Progenitor cell of endocrine pancreas (in vitro differentiated cells): ENCODE results near the gene PIK3R4. TPM values are rescaled to one million over a fixed set of nuclear protein-coding genes. Genes with fewer than 3 reads are reported as not detected.

Experiments used
- DNase-seq: peaks from one replicate; pipeline ENCODE4 v3.0.0; 2021; ENCODE audit warnings: low spot score; ENCODE audit not compliant: unreplicated experiment
- H3K27ac Mint-ChIP-seq: 2 replicates; pipeline ENCODE4 v1.8.0; 2021; ENCODE audit warnings: mild to moderate bottlenecking, moderate library complexity, mixed read lengths
- H3K27me3 Mint-ChIP-seq: 2 replicates; pipeline ENCODE4 v1.8.0; 2021; ENCODE audit warnings: mixed read lengths
- H3K36me3 Mint-ChIP-seq: 2 replicates; pipeline ENCODE4 v1.8.0; 2022; ENCODE audit warnings: mixed read lengths; ENCODE audit not compliant: insufficient read depth
- H3K4me1 Mint-ChIP-seq: 2 replicates; pipeline ENCODE4 v1.8.0; 2021; ENCODE audit warnings: low read depth, mixed read lengths
- H3K4me3 Mint-ChIP-seq: 2 replicates; pipeline ENCODE4 v1.8.0; 2021; ENCODE audit warnings: low read depth, mild to moderate bottlenecking, moderate library complexity, mixed read lengths
- H3K9me3 Mint-ChIP-seq: 2 replicates; pipeline ENCODE4 v1.8.0; 2021; ENCODE audit warnings: low read depth, mixed read lengths
- total RNA-seq: library from RNA; stranded (reverse); gene quantifications from 2 replicates; pipeline ENCODE4 v1.2.1, GENCODE V29; 2021
- TF ChIP-seq, protein P1 (sequence below): fragments of 200-600 bp; sonication (generic); IDR thresholded peaks from one replicate; pipeline ENCODE4 v1.5.0; 2021; ENCODE audit warnings: antibody characterized with exemption, mild to moderate bottlenecking; ENCODE audit not compliant: unreplicated experiment

The PIK3R4 gene
- total RNA-seq, 1 donor from 2014 or later, result 32.2 TPM

DNA sequence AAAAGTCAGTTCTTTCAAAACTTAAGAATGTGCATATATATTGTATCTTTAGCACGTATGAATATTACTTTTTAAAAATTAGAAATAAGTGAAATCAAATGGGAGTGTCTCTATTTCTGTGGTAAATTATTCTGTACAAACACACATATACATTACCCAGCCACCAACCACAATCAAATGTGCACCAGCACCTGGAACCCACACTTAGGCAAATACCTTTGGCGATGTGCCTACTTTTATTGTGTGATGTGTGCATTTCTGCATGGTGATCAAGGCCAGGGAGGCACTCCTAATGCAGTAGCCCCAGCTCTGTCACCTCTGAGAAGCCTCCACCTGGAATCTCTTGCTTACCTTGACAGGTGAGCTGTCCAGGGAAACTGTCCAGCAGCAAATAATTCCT, 76.9 kb downstream of the PIK3R4 start:
- Mint-ChIP-seq H3K4me1 (no peaks in the 10 kb centered on the region), H3K27me3 (no peaks in the 10 kb centered on the region), H3K4me3 (no peak overlapping the region), H3K36me3 (peaks cover 11% of the 10 kb centered on the region), H3K27ac (no peak overlapping the region), H3K9me3 (peaks cover 2% of the 10 kb centered on the region)
- TF ChIP-seq, protein P1, sequence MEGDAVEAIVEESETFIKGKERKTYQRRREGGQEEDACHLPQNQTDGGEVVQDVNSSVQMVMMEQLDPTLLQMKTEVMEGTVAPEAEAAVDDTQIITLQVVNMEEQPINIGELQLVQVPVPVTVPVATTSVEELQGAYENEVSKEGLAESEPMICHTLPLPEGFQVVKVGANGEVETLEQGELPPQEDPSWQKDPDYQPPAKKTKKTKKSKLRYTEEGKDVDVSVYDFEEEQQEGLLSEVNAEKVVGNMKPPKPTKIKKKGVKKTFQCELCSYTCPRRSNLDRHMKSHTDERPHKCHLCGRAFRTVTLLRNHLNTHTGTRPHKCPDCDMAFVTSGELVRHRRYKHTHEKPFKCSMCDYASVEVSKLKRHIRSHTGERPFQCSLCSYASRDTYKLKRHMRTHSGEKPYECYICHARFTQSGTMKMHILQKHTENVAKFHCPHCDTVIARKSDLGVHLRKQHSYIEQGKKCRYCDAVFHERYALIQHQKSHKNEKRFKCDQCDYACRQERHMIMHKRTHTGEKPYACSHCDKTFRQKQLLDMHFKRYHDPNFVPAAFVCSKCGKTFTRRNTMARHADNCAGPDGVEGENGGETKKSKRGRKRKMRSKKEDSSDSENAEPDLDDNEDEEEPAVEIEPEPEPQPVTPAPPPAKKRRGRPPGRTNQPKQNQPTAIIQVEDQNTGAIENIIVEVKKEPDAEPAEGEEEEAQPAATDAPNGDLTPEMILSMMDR, result no peak
- DNase-seq, result no peak

DNA sequence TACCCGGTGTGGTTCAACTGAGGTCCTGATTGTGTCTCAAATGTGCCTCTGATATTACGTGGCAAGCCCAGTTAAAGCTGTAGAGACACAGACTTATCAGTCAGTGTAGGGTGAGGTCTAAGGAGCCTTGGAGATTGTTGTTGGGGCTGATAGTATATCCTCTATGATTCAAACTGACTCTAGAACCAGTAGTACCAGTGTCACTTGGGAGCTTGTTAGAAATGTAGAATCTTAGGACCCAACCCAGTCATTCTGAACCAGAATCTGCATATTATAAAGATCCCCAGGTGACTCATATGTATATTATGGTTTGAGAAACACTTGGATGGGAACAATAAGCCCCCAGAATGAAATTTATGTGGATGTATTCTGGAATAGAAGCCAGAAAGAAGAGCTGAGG, 83.5 kb downstream of the PIK3R4 start:
- Mint-ChIP-seq H3K27ac (no peak overlapping the region), H3K36me3 (peaks cover 5% of the 10 kb centered on the region), H3K9me3 (peaks cover 2% of the 10 kb centered on the region), H3K27me3 (no peaks in the 10 kb centered on the region), H3K4me3 (no peak overlapping the region), H3K4me1 (no peaks in the 10 kb centered on the region)
- TF ChIP-seq, protein P1, result no peak
- DNase-seq, result no peak

DNA sequence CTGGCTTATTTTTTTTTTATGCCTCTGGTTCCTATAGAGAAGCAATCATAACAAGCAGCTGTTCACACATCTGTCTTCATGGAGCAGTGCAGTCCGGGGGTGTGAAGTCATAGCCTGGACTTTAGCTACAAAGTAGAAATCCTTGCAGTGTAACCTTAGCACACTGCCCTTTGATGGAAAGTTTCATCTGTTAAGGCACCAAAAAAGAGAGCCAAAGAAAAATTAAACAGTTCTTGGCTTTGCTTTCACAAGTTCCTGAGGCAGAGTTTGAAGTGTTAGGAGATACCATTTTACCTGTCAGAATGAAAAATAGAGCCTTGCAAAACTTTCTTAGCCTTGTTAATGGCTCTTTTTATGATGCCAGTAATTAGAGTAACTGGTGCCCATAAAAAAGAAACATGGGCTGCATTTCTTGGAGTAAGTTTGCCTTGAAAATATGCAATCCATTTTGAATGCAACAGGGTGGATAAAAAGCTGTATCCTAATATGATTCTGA, 84.1 kb downstream of the PIK3R4 start:
- no peaks in the 10 kb centered on the region for H3K27me3 Mint-ChIP-seq
- no peak for DNase-seq
- no peak overlapping the region for H3K4me3 Mint-ChIP-seq
- TF ChIP-seq, protein P1, result no peak
- H3K27ac Mint-ChIP-seq, result no peak overlapping the region
- no peaks in the 10 kb centered on the region for H3K4me1 Mint-ChIP-seq
- H3K9me3 Mint-ChIP-seq, result peaks cover 2% of the 10 kb centered on the region
- H3K36me3 Mint-ChIP-seq, result peaks cover 5% of the 10 kb centered on the region

DNA sequence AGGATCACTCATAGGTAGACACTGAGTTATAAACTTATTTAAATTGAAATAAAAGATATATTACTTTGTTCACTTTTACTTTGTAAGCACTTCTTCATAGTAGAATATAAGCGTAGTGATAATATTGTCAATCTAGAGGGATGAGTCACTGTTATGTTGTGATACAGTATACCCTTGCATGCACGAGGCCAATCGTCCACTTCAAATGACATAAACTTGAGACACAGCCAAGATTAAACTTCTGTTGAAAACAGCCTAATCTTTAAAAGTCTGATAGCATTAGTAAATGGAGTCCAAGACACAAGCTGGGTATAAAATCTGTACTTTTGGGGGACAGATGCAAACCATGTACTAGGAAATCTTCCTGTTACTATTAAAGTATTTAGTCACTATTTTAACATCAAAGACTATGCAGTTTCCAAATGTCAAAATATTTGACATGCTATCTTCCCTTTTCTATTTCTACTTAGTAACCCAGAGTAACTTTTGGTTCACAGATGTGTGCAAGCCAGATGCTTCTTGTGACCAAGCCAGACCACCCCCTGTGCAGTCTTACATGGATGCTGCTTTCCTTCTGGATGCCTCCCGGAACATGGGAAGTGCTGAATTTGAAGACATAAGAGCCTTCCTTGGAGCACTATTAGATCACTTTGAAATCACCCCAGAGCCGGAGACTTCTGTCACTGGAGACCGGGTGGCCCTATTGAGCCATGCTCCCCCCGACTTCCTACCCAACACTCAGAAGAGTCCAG, 85.3 kb downstream of the PIK3R4 start:
- DNase-seq, result no peak
- no peak overlapping the region for H3K4me3 Mint-ChIP-seq
- H3K27ac Mint-ChIP-seq, result no peak overlapping the region
- peaks cover 3% of the 10 kb centered on the region for H3K36me3 Mint-ChIP-seq
- no peaks in the 10 kb centered on the region for H3K4me1 Mint-ChIP-seq
- H3K9me3 Mint-ChIP-seq, result peaks cover 2% of the 10 kb centered on the region
- TF ChIP-seq, protein P1, result no peak
- no peaks in the 10 kb centered on the region for H3K27me3 Mint-ChIP-seq

DNA sequence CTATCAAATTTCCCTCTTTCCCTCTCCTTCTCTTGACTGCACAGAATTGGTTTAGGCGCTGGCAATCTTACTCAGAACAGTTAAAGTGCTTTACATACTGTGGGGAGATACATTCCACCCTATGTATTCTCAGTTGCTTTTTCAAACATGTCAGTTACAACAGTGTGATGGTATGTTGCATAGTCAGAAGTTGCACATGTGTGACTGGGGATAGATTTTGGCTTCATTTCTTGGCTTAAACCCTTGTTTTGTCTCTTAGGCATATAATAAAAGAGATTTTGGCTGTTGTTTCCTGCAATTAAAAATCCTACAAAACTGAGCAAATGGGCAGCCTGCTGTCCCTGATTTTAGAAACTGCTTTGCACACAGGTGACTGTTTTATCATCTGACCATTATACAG, 86.7 kb downstream of the PIK3R4 start:
- no peak for DNase-seq
- no peaks in the 10 kb centered on the region for H3K4me1 Mint-ChIP-seq
- H3K27me3 Mint-ChIP-seq, result no peaks in the 10 kb centered on the region
- peaks cover 5% of the 10 kb centered on the region for H3K36me3 Mint-ChIP-seq
- TF ChIP-seq, protein P1, result no peak
- no peak overlapping the region for H3K4me3 Mint-ChIP-seq
- no peak overlapping the region for H3K27ac Mint-ChIP-seq
- no peaks in the 10 kb centered on the region for H3K9me3 Mint-ChIP-seq
